AG09319 (cell line): ENCODE results near the gene ACSL5.

Experiments
- DNase-seq: peaks from one replicate; pipeline ENCODE4 v3.0.0-alpha.2; 2010; ENCODE audit warnings: low read depth; ENCODE audit errors: extremely low read depth
- TF ChIP-seq, protein P1 (sequence below): IDR thresholded peaks from 2 replicates; pipeline ENCODE4 v1.5.1; 2011; ENCODE audit warnings: low read depth, mild to moderate bottlenecking, inconsistent platforms, low read length, moderate library complexity

ACSL5 gene

DNA sequence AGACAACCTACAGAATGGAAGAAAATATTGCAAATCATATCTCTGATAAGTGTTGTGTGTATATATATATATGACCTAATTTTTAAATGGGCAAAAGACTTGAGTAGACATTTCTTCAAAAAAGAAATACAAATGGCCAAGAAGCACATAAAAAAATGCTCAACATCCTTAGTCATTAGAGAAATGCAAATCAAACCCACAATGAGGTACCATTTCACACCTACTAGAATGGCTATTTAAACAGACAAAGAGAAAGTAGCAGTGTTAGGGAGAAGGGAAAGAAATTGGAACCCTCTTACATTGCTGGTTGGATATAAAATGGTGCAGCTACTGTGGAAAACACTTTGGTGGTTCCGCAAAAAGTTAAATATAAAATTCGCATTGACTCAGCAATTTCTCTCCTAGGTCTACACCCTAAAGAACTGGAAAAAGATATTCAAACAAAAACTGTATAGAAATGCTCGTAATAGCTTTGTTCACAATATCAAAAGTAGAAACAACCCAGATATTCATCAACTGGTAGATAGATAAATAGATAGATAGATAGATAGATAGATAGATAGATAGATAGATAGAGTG is 16.3 kb downstream of the ACSL5 start:
- TF ChIP-seq, protein P1, sequence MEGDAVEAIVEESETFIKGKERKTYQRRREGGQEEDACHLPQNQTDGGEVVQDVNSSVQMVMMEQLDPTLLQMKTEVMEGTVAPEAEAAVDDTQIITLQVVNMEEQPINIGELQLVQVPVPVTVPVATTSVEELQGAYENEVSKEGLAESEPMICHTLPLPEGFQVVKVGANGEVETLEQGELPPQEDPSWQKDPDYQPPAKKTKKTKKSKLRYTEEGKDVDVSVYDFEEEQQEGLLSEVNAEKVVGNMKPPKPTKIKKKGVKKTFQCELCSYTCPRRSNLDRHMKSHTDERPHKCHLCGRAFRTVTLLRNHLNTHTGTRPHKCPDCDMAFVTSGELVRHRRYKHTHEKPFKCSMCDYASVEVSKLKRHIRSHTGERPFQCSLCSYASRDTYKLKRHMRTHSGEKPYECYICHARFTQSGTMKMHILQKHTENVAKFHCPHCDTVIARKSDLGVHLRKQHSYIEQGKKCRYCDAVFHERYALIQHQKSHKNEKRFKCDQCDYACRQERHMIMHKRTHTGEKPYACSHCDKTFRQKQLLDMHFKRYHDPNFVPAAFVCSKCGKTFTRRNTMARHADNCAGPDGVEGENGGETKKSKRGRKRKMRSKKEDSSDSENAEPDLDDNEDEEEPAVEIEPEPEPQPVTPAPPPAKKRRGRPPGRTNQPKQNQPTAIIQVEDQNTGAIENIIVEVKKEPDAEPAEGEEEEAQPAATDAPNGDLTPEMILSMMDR = no peak
- DNase-seq = no peak

DNA sequence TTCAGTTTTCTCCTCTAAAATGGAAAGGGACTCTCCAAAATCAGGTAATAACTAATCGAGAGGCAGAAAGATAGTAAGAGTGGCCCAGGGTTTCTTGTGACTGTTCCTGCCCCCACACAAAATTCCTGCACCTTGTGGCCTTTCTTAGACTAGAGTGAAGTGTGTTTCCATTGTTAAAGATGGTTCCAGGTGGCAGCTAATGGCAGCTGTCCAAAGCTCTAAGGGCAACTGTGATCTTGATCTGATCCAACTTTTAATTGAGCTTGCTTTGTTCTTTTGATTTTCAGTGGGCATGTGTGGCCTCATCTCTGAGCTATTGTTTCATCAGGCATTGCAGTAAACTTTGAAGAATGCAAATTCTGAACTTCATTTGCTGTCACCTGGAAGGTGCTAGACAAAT is 19.4 kb downstream of the ACSL5 start:
- TF ChIP-seq, protein P1 = no peak
- no peak for DNase-seq

GRCh38 chr10:112393827-112394226 is 19.9 kb downstream of the ACSL5 start:
- TF ChIP-seq, protein P1 = no peak
- no peak for DNase-seq

- TF ChIP-seq, protein P1 = no peak
Observed at GRCh38 chr10:112394475-112394875, 20.6 kb downstream of the ACSL5 start.

GRCh38 chr10:112395809-112396530 is 22.1 kb downstream of the ACSL5 start:
- no peak for DNase-seq
- TF ChIP-seq, protein P1 = no peak

More at GRCh38 chr10:112394475-112394875, 20.6 kb downstream of the ACSL5 start:
- no peak for DNase-seq

DNA sequence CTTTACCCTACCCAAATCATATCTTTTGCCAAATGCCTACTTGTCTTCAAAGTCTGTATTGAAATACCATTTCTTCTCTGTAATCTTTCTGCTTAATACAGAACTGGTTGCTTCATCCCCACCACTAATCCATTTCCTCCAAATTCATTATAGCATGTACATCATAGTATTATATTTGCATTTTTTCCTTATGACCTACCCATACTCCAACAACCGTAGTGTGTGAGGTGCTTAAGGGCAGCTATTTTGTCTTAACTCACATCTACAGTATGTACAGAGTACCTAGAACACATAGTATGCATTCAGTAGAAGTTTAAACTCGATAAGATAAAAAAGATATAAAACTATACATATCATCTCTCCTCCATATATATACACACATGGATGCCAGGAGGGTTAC is 23.7 kb downstream of the ACSL5 start:
- no peak for DNase-seq
- TF ChIP-seq, protein P1 = no peak

- TF ChIP-seq, protein P1 = no peak
- DNase-seq = no peak
Observed at GRCh38 chr10:112402917-112403316, 29.0 kb downstream of the ACSL5 start.
